AG04449 (cell line): Measurements from ENCODE around the gene TM2D3.

Experiments
- CTCF ChIA-PET: fragments of 350-600 bp; formaldehyde crosslinking; extraction: SDS; loops from one replicate; lab custom pipeline; 2021; ENCODE audit warnings: antibody characterized with exemption; lab: Yijun Ruan, JAX
- POLR2A ChIA-PET: fragments of 400-600, 350-600 bp; formaldehyde crosslinking; extraction: SDS; loops from one replicate; lab custom pipeline; 2020; ENCODE audit warnings: antibody characterized with exemption, inconsistent platforms; lab: Yijun Ruan, JAX
- DNase-seq: peaks from one replicate; pipeline ENCODE4 v3.0.0-alpha.2; 2010; ENCODE audit warnings: low read depth, low spot score
- H3K4me3 ChIP-seq: 2 replicates; pipeline ENCODE4 v1.5.1; 2011; ENCODE audit warnings: low read depth, mild to moderate bottlenecking, control low read depth, low read length
- TF ChIP-seq, protein P1 (sequence below): IDR thresholded peaks from one replicate; pipeline ENCODE4 v1.5.1; 2011; ENCODE audit warnings: mild to moderate bottlenecking, moderate library complexity, low read length, control low read depth, inconsistent platforms; ENCODE audit not compliant: insufficient read depth; ENCODE audit errors: missing control alignments

Gene TM2D3

DNA sequence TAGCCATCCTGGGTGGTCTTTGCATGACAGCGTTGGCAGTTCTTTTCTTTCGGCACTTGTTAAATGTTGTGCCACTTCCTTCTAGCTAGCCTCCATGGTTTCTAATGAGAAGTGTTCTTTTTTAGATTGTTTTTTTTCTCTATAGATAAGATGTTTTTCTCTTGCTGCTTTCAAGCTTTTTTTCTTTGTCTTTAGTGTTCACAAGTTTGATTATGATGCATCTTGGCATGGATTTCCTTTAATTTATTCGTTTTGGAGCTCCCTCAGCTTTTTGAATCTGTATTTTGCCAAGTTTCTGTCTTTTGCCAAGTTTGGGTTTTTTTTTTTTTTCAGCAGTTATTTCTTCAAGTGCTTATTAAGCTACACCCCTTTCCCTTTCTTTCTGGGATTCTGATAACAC is 53.1 kb downstream of the TM2D3 start:
- ChIA-PET CTCF (no interaction called here), POLR2A (no interaction called here)
- no peak overlapping the region for H3K4me3 ChIP-seq
- DNase-seq: no peak
- TF ChIP-seq, protein P1, sequence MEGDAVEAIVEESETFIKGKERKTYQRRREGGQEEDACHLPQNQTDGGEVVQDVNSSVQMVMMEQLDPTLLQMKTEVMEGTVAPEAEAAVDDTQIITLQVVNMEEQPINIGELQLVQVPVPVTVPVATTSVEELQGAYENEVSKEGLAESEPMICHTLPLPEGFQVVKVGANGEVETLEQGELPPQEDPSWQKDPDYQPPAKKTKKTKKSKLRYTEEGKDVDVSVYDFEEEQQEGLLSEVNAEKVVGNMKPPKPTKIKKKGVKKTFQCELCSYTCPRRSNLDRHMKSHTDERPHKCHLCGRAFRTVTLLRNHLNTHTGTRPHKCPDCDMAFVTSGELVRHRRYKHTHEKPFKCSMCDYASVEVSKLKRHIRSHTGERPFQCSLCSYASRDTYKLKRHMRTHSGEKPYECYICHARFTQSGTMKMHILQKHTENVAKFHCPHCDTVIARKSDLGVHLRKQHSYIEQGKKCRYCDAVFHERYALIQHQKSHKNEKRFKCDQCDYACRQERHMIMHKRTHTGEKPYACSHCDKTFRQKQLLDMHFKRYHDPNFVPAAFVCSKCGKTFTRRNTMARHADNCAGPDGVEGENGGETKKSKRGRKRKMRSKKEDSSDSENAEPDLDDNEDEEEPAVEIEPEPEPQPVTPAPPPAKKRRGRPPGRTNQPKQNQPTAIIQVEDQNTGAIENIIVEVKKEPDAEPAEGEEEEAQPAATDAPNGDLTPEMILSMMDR: no peak

DNA sequence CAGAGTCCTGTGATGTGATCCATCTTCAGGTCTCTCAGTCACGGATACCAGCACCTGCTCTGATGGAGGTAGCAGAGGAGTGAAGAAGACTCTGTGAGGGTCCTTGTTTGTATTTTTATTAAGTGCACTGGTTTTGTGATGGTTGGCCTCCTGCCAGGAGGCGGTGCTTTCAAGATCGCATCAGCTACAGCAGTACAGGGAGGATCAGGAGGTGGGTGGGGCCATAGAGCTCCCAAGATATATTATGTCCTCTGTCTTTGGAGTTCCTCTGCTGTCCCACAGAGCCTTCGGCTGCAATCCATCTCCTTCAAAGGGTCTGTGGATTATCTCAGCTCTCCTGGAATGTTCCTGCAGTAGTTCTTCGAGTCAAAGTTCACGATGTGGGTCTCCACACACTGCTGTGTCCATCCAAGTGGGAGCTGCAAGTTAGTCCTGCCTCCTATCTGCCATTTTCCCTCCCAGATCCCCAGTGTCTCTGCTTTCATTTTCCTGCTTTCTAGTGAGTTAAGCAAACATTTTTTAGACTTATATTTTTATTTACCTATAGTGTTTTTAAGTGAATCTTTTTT is 54.7 kb downstream of the TM2D3 start:
- H3K4me3 ChIP-seq: no peak overlapping the region
- TF ChIP-seq, protein P1: no peak
- CTCF ChIA-PET: no interaction called here
- DNase-seq: no peak
- POLR2A ChIA-PET: no interaction called here

DNA sequence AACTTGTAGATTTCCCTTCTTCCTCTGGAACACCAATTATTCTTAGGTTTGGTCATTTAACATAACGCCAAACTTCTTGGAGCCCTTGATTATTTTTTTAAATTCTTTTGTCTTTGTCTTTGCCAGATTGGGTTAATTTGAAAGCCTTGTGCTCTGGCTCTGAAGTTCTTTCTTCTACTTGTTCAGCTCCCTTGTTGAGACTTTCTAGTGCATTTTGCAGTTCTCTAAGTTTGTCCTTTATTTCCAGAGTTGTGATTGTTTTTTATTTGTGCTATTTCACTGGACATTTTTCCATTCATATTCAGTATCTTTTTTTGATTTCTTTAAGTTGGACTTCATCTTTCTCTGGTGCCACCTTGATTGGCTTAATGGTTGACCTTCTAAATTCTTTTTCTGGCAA is 55.5 kb downstream of the TM2D3 start:
- H3K4me3 ChIP-seq: no peak overlapping the region
- POLR2A ChIA-PET: no interaction called here
- CTCF ChIA-PET: interaction anchor here (0.7 to 1.6 kb wide), 3 partner anchors 9 to 81 kb away, joined by 3 to 5 read pairs (median 3); no protein-coding TSS in a partner anchor
- TF ChIP-seq, protein P1: no peak
- DNase-seq: no peak
